Calu3 (cell line): ENCODE measurements around the gene OR2F2. TPM values are rescaled to one million over a fixed set of nuclear protein-coding genes. Genes with fewer than 3 reads are reported as not detected.

ENCODE experiments used
- BruUV-seq: library from RNA; stranded (reverse); fragments of 400-500 nt; replicated peaks from 2 replicates; lab custom pipeline; 2021; lab: Mats Ljungman, UMichigan
- CTCF ChIA-PET: fragments of 300-600 bp; sonication (Branson Sonifier 250); formaldehyde crosslinking; loops from one replicate; lab custom pipeline; 2022; ENCODE audit warnings: antibody characterized with exemption; lab: Charles Lee
- DNase-seq: peaks from one replicate; pipeline ENCODE4 v3.0.0; 2022
- H3K27ac Mint-ChIP-seq: one replicate; pipeline ENCODE4 v1.8.0; 2022; ENCODE audit warnings: mixed read lengths; ENCODE audit not compliant: unreplicated experiment
- H3K27me3 Mint-ChIP-seq: one replicate; pipeline ENCODE4 v1.8.0; 2022; ENCODE audit warnings: mixed read lengths; ENCODE audit not compliant: unreplicated experiment
- H3K36me3 Mint-ChIP-seq: one replicate; pipeline ENCODE4 v1.8.0; 2022; ENCODE audit warnings: mild to moderate bottlenecking, moderate library complexity, mixed read lengths; ENCODE audit not compliant: insufficient read depth, unreplicated experiment
- H3K4me1 Mint-ChIP-seq: one replicate; pipeline ENCODE4 v1.8.0; 2022; ENCODE audit warnings: mild to moderate bottlenecking, low read depth, mixed read lengths; ENCODE audit not compliant: unreplicated experiment
- H3K4me3 Mint-ChIP-seq: one replicate; pipeline ENCODE4 v1.8.0; 2022; ENCODE audit warnings: mild to moderate bottlenecking, low read depth, moderate library complexity, mixed read lengths; ENCODE audit not compliant: unreplicated experiment
- H3K9me3 Mint-ChIP-seq: one replicate; pipeline ENCODE4 v1.8.0; 2022; ENCODE audit warnings: low read depth, mixed read lengths; ENCODE audit not compliant: unreplicated experiment
- intact Hi-C: fragments of 100-400 bp; cut with micrococcal nuclease; formaldehyde crosslinking; loops from one replicate; pipeline ENCODE4 v1.10.0; 2022; ENCODE audit not compliant: unreplicated experiment
- total RNA-seq: library from RNA; stranded (reverse); gene quantifications from 2 replicates; pipeline ENCODE4 v1.2.3, GENCODE V29; 2022
- TF ChIP-seq, protein P1 (sequence below): fragments of 200-600 bp; IDR thresholded peaks from one replicate; pipeline ENCODE4 v1.8.0; 2022; ENCODE audit warnings: antibody characterized with exemption; ENCODE audit not compliant: unreplicated experiment

OR2F2 gene
- total RNA-seq, 1 experiment from 2014 or later = not detected

DNA sequence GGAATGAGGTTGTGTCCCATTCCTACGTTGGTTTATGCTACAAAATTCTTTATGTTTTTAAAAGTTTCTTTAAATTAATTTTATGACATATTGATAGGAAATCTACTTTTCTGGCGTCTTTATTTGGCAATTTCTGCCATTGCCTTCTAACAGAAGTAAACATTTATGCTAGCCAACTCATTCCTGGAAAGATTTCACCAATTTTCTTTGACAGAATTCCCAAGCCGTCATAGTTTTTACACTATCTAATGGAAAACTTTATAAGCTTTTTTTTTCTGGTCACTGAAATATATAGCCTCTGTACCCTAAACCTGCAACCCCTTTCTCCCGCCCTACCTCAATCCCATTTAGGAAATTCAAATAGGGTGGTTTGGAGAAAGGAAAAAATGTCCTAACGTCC lies 26.9 kb upstream of the OR2F2 start:
- H3K4me1 Mint-ChIP-seq = peaks cover 12% of the 10 kb centered on the region
- H3K27me3 Mint-ChIP-seq = no peaks in the 10 kb centered on the region
- H3K9me3 Mint-ChIP-seq = no peaks in the 10 kb centered on the region
- CTCF ChIA-PET = no interaction called here
- no peak overlapping the region for H3K27ac Mint-ChIP-seq
- BruUV-seq = no TSS peak
- no peak for DNase-seq
- intact Hi-C loops = no loop called here
- H3K36me3 Mint-ChIP-seq = no peaks in the 10 kb centered on the region
- no peak overlapping the region for H3K4me3 Mint-ChIP-seq
- TF ChIP-seq, protein P1, sequence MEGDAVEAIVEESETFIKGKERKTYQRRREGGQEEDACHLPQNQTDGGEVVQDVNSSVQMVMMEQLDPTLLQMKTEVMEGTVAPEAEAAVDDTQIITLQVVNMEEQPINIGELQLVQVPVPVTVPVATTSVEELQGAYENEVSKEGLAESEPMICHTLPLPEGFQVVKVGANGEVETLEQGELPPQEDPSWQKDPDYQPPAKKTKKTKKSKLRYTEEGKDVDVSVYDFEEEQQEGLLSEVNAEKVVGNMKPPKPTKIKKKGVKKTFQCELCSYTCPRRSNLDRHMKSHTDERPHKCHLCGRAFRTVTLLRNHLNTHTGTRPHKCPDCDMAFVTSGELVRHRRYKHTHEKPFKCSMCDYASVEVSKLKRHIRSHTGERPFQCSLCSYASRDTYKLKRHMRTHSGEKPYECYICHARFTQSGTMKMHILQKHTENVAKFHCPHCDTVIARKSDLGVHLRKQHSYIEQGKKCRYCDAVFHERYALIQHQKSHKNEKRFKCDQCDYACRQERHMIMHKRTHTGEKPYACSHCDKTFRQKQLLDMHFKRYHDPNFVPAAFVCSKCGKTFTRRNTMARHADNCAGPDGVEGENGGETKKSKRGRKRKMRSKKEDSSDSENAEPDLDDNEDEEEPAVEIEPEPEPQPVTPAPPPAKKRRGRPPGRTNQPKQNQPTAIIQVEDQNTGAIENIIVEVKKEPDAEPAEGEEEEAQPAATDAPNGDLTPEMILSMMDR = no peak

DNA sequence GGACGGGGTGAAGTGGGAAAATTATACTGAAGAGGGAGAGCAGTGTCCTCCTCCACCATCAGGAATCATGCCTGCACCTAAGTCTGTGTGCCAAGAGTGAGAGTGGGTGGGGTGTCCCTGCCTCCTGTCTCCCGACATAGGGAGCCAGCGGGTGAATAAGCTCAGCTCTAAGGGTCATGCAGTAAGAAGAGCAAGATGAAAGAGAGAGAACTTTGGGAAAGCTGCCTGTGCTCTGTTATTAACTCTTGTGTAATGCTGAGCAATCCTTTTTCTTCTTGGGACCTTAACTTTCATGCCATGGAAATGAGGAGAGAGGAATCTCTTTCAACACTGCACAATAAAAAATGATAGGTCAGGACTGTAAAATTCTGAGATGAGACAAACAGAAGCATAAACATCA lies 25.2 kb upstream of the OR2F2 start:
- no peaks in the 10 kb centered on the region for H3K9me3 Mint-ChIP-seq
- CTCF ChIA-PET = no interaction called here
- H3K36me3 Mint-ChIP-seq = no peaks in the 10 kb centered on the region
- H3K27me3 Mint-ChIP-seq = no peaks in the 10 kb centered on the region
- intact Hi-C loops = no loop called here
- no peak for DNase-seq
- BruUV-seq = no TSS peak
- peaks cover 11% of the 10 kb centered on the region for H3K4me1 Mint-ChIP-seq
- no peak overlapping the region for H3K4me3 Mint-ChIP-seq
- H3K27ac Mint-ChIP-seq = no peak overlapping the region
- TF ChIP-seq, protein P1 = no peak

DNA sequence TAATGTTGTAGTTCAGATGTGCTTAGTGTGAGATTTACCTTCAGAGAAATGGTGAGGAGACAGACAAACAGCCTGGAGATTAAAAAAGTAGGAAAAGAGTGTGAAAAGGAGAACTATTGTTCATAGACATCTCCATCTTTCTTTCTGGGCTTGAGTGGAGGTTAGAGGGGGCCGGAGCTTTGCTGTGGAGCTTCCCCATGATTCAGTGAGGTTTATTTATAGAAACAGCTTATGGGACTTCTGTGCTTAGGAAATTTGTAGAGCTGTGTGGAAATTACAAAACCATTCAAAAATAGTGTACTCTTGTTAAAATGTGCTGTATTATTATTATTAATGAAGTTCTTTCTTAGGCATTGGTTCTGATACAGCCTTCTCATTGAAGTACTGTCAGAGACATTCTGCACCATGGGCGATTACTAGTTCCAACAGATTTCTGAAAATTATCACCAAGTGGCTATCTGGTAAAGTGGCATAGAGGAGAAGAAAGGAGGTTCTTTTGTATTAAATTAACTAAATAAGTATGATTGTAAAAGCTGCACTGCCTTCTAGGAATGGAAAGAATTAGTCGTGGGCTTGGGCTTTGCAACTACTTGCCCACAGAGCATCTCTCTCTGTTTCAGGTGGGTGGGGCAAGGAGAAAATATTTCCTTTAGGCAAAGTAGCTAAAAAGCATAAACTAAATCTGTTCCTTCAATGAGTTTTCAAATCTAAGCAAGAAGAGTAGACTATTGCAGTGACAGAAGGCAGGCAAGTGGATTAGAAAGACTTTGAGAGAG lies 24.4 kb upstream of the OR2F2 start:
- Mint-ChIP-seq H3K27me3 (no peaks in the 10 kb centered on the region), H3K4me3 (no peak overlapping the region), H3K36me3 (no peaks in the 10 kb centered on the region), H3K4me1 (peaks cover 3% of the 10 kb centered on the region), H3K27ac (no peak overlapping the region), H3K9me3 (no peaks in the 10 kb centered on the region)
- no TSS peak for BruUV-seq
- CTCF ChIA-PET = no interaction called here
- intact Hi-C loops = no loop called here
- TF ChIP-seq, protein P1 = no peak
- no peak for DNase-seq

DNA sequence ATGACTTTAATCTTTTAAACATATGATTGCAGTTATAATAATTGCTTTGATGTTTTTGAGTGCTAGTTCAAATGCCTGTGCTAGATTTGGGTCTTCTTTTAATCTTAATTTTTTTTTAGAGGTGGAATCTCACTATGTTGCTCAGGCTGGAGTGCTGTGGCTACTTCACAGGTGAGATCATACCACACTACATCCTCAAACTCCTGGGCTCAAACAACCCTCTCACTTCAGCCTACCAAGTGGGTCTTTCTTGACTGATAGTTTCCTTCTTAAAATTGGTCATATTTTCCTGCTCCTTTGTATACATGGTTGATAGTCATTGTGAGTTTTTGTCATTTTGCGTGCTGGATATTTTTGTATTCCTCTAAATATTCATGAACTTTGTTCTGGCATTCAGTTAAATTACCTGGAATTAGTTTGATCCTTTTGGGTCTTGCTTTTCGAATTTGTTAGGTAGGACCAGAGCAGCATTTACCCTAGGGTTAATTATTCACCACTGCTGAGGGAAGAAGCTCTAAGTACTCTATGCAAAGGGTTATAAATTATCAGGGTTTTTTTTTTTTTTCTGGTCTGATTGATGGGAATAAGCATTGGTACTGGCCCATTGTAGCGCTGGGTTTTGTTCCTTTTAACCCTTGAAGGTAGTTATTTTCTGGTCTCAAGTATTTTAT lies 21.0 kb upstream of the OR2F2 start:
- H3K9me3 Mint-ChIP-seq = no peaks in the 10 kb centered on the region
- no peak for DNase-seq
- intact Hi-C loops = loop anchor here (2.0 kb wide), 1 partner anchor 13 kb away; no protein-coding TSS in a partner anchor
- no peaks in the 10 kb centered on the region for H3K36me3 Mint-ChIP-seq
- TF ChIP-seq, protein P1 = no peak
- no TSS peak for BruUV-seq
- H3K27ac Mint-ChIP-seq = no peak overlapping the region
- no peaks in the 10 kb centered on the region for H3K27me3 Mint-ChIP-seq
- no peak overlapping the region for H3K4me3 Mint-ChIP-seq
- H3K4me1 Mint-ChIP-seq = no peaks in the 10 kb centered on the region
- CTCF ChIA-PET = no interaction called here
